Loucy (cell line): Measurements from ENCODE around the gene FTO.

ENCODE experiments used
- EZH2phosphoT487 ChIP-seq: fragments of 200-600 bp; IDR thresholded peaks from 2 replicates; pipeline ENCODE4 v1.6.1; 2018; ENCODE audit warnings: antibody characterized with exemption, mild to moderate bottlenecking, moderate library complexity, borderline replicate concordance
- TF ChIP-seq, protein P1 (sequence below): fragments of 200-600 bp; sonication (generic); conservative IDR thresholded peaks from 2 replicates; pipeline ENCODE4 v1.5.1; 2014; ENCODE audit warnings: mild to moderate bottlenecking, antibody characterized with exemption, low read length

DNA sequence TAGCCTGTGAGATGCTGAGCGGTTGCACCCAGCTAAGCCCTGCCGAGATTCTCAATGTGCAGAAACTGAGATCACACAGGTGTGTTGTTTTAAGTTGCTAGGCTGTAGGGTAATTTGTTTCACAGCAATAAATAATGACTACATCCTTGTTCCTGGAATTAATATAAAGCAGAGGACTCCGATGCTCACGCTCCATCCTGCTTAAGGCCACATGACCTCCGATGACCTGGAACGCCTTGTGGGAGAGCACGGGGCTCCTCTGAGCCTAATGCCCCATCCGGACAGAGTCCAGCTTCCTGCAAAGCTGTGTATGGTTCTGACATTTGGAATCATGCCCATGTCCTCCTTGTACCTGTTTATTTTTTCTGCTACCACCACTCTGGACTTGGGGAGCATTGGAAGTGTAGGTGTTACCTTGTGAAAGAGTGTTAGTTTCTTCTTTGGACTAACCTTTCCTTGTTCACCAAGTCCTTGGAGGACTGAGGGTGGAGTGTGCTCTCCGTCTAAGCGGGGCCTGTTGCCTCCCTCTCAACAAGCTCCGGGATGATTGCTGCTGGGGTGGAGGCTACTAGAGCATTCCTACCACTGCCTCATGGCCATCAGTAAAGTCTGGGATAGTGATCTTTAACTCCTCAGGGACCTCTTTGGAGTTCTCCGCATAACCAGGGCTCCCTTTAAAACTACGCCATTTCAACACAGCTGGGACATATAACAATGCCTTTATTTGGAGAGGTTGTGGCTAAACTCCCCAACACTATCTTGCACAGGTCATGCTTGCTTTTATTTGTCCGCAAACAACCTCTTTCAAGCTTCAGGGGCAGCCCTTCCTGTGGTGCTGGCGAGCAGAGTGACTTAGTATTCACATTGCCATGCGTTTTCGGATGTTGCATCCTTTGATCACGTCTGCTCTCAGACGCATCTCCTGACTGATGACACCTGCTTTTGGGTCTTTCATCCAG, 457.3 kb downstream of the FTO start:
- TF ChIP-seq, protein P1, sequence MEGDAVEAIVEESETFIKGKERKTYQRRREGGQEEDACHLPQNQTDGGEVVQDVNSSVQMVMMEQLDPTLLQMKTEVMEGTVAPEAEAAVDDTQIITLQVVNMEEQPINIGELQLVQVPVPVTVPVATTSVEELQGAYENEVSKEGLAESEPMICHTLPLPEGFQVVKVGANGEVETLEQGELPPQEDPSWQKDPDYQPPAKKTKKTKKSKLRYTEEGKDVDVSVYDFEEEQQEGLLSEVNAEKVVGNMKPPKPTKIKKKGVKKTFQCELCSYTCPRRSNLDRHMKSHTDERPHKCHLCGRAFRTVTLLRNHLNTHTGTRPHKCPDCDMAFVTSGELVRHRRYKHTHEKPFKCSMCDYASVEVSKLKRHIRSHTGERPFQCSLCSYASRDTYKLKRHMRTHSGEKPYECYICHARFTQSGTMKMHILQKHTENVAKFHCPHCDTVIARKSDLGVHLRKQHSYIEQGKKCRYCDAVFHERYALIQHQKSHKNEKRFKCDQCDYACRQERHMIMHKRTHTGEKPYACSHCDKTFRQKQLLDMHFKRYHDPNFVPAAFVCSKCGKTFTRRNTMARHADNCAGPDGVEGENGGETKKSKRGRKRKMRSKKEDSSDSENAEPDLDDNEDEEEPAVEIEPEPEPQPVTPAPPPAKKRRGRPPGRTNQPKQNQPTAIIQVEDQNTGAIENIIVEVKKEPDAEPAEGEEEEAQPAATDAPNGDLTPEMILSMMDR, result no peak
- TF ChIP-seq EZH2phosphoT487, result no peak
